ENCODE measurements around the gene BCL11B. TPM values are rescaled to one million over a fixed set of nuclear protein-coding genes. Genes with fewer than 3 reads are reported as not detected.

Gene BCL11B
- polyA plus RNA-seq, 1 donor = 0.86 TPM

DNA sequence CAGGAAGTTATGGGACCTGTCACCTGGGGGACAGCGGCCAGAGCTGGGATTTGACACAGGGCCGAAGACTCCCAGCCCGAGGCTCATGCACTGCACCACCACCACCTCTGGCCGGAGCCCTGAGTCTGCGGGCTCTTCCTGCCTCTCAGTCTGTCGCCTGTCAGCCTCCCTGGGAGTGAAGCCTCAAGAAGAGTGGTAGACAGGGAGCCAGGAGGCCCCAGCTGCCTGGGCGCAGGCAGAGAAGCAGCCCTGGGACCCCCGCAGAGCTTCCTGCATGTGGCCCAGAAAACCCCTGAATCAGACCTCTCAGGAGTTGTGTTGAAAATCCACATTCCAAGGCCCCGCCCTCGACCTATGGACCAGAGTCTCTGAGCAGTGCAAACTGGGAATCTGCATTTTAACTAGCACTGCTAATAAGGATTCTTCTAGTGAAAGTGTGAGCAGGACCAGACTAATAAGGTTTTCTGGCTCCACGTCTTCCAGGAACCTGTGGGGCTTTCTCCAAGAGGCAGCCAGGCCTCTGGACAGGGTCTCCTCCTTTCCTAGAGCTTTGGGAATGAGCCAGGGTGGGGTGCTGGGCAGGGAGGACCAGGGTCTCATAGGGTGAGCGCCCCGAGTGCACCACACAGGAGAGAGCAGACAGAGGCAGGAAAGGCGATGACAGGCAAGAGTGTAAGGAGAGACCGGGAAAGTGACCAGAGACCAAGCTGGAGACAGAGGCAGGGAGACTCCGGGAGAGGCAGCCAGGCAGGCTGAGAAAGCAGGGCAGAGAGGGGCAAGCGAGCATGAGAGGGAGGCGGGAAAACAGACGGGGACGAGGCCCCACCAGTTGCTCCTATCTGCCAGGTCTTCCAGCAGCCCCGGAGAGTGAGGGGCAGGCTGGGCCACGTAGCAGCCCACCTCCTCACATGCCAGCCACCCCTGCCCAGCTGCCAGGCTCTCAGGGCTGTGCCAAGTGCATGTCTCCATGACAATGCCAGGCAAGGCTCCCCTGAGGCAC lies 112.4 kb downstream of the BCL11B start:
- DNase-seq (ENCODE audit: low read depth) = no peak

DNA sequence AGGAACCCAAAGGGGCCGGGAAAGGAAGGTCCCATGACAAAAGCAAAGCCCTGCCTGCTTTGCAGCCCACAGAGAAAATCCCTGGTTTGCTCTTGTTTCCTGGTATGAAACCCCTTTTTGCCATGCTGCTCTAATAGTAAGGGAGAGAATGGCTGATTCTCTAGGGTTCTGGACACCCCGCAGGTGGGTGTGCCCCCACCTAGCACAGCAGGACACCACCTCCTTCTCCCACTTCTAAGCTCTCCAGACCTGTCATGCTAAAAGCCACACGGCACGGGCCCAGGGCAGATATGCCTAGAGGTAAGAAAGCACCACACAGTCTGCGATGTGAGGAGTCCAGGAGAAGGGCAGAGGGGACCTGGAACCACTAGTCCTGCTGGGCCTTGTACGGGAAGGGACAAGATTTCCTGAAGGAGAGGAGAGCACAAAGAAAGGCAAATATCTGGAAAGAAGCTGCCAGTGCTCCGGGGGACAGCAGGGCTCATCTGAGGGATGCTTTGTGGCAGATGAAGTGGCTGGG lies 113.3 kb downstream of the BCL11B start:
- DNase-seq (ENCODE audit: low read depth) = no peak

DNA sequence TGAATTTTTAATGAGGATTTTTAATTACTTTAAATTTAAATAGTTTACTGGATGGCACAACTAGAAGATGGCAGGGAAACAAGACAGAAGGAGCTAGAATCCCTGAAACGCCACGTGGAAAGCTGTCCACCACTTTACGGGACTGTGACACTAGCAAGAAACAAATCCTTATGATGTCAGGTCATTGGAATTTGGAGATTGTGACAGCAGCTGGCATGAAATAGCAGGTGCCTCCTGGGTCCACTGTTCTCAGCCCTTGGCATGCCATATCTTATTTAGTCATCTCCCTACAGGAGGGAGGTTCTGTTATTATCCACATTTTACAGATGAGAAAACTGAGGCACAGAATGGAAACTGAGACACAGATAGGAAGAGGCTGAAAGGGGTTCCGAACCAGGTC lies 113.8 kb downstream of the BCL11B start:
- DNase-seq (ENCODE audit: low read depth) = no peak

GRCh38 chr14:99157676-99158075 lies 114.3 kb downstream of the BCL11B start:
- no peak for DNase-seq (ENCODE audit: low read depth)

DNA sequence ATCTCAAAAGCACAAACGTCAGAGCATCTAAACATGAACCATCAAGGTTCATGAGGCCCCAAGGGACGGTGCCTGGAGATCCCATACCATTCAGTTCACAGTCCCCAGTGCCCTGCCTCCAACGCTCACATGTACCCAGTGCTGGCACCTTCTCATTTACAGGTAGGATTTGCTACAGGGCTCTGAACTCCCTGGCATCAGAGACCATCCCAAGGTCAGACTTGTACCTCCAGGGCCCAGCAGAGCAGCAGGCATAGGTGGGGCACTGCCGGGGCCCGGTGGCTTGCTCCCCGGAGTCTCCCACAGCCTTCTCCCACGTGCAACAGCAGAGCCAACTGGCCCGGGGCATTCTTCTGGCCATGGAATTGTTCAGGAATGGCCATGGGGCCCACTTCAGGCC lies 114.8 kb downstream of the BCL11B start:
- no peak for DNase-seq (ENCODE audit: low read depth)

DNA sequence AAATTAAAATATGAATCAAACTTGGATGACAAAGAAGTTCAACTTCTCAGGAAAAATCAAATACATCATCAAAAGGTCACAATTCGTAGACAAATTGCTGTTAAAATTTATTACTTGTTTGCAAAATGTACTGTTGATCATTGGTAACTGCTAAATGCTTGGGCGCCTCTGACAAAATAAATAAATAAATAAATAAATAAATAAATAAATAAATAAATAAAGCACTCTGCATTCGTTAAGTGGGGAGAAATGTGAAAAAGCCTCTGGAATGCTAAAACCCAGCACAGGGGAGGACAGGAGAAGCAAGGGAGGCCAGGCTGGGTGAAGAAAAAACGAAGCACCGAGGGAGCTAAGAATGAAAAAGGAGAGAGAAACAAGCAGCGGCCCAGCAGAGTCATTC lies 115.2 kb downstream of the BCL11B start:
- no peak for DNase-seq (ENCODE audit: low read depth)

DNA sequence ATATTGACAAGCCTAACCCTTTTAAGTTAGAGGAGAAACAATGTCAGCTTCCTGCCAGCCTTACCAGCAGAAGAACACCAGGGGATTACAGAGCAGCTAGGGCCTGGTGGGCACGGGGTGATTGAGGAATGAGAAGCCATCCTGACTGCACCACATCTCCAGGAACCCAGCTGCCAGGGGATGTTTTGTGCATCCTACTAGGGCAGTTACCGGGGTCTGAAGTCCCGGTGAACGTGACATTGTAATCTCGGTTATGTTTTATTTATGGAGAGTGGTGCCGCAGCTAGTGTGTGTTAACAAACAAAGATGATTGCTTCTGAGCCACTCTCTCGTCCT lies 115.9 kb downstream of the BCL11B start:
- no peak for DNase-seq (ENCODE audit: low read depth)

- DNase-seq (ENCODE audit: low read depth) = no peak
These were observed 116.6 kb downstream of the BCL11B start for GRCh38 chr14:99155173-99156089.

GRCh38 chr14:99150236-99150635 lies 121.8 kb downstream of the BCL11B start:
- DNase-seq (ENCODE audit: low read depth) = no peak

GRCh38 chr14:99148861-99149610 lies 123.0 kb downstream of the BCL11B start:
- no peak for DNase-seq (ENCODE audit: low read depth)

DNA sequence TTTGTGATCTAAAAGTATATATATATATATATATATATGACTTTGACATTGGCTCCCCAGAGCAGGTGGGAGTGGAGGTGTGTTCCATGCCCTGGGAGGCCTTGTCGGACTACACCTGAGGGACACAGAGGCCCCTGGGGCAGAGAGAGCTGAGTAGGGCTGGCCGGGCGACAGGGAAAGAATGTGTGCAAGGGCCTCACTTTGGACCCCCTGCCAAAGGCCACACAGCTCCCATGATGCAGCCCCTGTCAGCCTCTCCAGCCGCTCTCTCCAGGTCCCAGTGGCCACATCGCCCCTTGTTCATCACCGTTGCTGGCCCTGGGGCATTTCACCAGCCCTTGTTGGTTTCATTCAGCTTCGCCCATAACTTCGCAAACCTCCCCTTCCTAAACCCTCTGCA lies 123.9 kb downstream of the BCL11B start:
- DNase-seq (ENCODE audit: low read depth) = no peak

DNA sequence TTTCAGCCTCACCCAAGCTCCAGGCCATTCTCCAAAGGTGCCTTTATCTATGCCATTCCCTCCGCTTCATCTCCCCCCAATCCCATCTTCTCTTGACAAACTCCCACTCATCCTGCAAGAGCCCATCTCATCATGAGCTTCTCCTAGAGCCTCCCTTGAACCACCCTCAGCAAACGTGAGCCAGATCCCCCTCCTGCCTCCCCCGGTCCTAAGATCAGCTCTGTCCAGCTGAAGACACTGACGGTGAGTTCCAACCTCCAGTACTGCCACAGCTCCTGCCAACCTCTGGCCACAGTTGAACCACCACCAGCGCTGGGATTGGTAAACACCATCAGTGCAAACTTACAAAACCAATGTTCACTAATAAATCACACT lies 124.6 kb downstream of the BCL11B start:
- no peak for DNase-seq (ENCODE audit: low read depth)

DNA sequence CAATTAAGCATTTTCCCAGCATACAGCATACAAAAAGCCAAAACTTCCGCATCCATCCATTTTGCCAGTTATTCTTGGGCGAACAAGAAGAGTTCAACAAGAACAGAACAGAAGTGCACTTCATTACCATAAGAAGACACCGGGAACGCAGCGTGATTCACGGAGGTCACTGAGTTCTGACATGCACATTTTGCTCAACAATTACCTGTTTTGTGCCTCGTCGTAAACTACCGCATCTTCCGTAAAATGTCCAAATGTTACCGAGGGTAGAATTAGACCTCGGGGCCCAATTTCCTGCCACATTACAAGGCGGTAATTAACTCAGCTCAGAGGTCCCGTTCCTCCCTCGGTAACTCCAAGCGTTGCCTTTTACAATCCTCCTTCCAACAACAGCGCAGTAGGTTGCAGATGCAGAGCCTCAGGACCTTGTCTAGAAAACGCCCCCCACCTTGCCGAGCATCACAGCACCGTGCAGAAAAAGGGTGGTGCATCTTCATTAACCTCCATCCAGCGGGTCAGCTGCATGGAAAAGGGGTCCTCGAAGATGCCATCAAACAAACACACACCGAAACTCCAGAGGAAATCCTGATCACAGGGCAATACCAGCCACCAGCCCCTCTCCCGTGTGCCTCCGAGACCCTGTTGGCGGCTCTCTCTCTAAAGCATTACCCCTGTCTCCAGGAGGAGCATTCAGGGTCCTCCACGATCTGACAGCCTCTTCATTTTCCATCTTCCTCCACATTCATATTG lies 125.2 kb downstream of the BCL11B start:
- no peak for DNase-seq (ENCODE audit: low read depth)

DNA sequence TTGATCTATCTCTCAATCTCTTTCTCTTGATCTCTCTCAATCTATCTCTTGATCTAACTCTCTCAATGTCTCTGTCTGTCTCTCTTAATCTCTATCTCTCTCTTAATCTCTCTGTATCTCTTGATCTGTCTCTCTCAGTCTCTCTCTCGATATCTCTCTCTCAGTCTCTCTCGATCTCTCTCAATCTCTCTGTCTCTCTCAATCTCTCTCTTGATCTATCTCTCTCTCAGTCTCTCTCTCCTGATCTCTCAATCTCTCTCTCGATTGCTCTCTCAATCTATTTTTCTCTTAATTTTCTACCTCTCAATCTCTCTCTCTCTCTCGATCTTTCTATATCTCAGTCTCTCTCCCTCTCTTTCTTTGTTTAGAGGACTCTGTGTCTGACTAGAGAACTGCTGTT lies 126.7 kb downstream of the BCL11B start:
- DNase-seq (ENCODE audit: low read depth) = no peak

DNA sequence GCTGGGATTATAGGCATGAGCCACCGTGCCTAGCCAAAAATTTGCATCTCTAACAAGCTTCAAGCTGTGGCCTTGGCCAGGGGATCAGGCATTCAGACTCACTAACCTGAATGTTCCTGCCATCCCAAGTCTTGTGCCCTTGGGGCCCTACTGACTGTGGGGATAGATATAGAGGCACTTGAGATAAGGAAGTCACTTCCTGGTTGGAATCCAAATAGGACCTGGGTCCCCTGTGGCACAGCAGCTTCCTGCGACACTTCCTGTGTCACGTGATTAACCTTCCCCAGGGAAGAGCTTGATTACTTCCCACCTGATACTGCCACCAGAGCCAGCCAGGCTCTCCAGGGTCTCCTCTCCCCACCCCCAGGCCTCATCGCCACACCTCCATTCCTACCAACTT lies 128.2 kb downstream of the BCL11B start:
- no peak for DNase-seq (ENCODE audit: low read depth)

DNA sequence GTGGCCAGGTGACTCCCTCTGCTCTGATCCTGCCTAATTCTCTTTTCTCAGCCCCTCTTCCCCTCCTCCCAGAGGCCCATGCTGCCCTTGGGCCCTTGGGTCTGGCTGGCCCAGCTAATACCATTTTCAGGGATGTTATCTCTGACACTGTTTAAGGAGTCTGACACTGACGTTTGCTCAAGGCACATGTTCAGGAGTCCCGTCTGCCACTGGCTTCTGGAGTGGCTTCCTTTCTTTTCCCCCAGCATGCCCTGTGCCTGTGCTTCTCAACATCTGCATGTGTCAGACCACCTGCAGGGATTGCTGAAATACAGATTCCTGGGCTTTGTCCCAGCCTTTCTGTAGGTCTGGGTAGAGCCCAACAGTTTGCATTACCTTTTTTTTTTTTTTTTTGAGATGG lies 128.9 kb downstream of the BCL11B start:
- no peak for DNase-seq (ENCODE audit: low read depth)

GRCh38 chr14:99141236-99141635 lies 130.8 kb downstream of the BCL11B start:
- no peak for DNase-seq (ENCODE audit: low read depth)

- DNase-seq (ENCODE audit: low read depth) = no peak
These were observed 132.8 kb downstream of the BCL11B start for GRCh38 chr14:99138999-99139865.

DNA sequence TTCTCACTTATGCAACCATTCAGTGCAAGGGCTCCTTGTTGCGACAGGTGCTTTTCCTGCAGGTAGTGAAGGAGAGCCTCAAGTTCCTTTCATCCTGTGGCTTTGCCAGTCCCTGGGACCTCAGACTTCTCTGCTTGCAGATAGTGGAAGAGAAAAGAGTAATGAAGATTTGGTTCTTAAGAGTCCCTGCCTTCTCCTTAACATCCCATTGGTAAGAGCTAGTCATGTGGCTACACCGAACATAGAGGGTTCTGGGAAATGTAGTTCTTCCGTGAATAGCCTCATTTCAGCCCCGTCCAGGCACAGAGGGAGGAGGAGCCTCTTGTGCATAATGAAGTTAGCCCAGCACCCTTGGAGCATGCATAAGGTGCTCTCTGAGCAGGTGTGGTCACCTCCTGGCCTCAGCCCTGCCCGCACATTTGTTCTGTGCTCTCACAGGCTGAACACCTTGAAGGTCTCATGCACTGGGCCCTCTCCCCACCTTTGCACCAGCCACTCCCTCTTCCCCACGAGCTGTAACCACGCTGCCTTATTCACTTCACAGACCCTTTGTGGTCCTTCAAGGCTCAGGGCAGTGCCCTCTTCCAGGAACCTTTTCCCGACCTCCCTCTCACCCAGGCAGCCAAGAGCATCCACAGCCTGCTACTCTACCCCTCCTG lies 134.0 kb downstream of the BCL11B start:
- DNase-seq (ENCODE audit: low read depth) = no peak

Measured in forelimb muscle (tissue), 1 donor.